Omental fat pad (tissue), 4 donors: ENCODE results near the gene SH3GL3. TPM values are rescaled to one million over a fixed set of nuclear protein-coding genes. Genes with fewer than 3 reads are reported as not detected.
A peak's percentile ranks its signal among the peaks of the same experiment; 100 is the strongest.

ENCODE experiments used
- ATAC-seq: fragments of 150-250 bp; one replicate; pipeline ENCODE4 v1.9.1; 2016; ENCODE audit warnings: mild to moderate bottlenecking, moderate library complexity; ENCODE audit not compliant: low FRiP score
- DNase-seq: peaks from one replicate; pipeline ENCODE4 v3.0.0-alpha.2; 2019; ENCODE audit warnings: low spot score
- CTCF ChIP-seq, 3 donors: fragments of 450-650 bp; IDR thresholded peaks; one replicate each; pipeline ENCODE4 v1.5.1; 2016 to 2017; ENCODE audit warnings: antibody characterized with exemption in 3 of 3, mild to moderate bottlenecking in 3 of 3, moderate library complexity in 2 of 3
- total RNA-seq, 4 donors: library from RNA; depleted of rRNA; stranded (reverse); fragments of >200 nt; gene quantifications; one replicate each; pipeline ENCODE4 v1.1.0, GENCODE V29; 2016

The SH3GL3 gene
- total RNA-seq, 4 donors from 2014 or later, result 0.60 to 1.8 (median 1.0) TPM; not detected in 1

- TF ChIP-seq CTCF (IDR thresholded peaks at IDR 0.05), result no peak
- DNase-seq (no peak), ATAC-seq (no peak)
Observed at GRCh38 chr15:83558146-83558545, 111.0 kb downstream of the SH3GL3 start.

- peak in 2 of 3 donors; percentile 2 to 76 for TF ChIP-seq CTCF (IDR thresholded peaks at IDR 0.05)
- no peak for DNase-seq
- peak; percentile 68 for ATAC-seq
Observed at GRCh38 chr15:83559310-83559966, 112.3 kb downstream of the SH3GL3 start.

- ATAC-seq (no peak), DNase-seq (no peak)
- TF ChIP-seq CTCF (IDR thresholded peaks at IDR 0.05), result no peak
Observed at GRCh38 chr15:83561661-83562060, 114.5 kb downstream of the SH3GL3 start.

GRCh38 chr15:83565138-83565537 lies 118.0 kb downstream of the SH3GL3 start:
- ATAC-seq (no peak), DNase-seq (no peak)
- no peak for TF ChIP-seq CTCF (IDR thresholded peaks at IDR 0.05)

- DNase-seq (no peak), ATAC-seq (no peak)
- no peak for TF ChIP-seq CTCF (IDR thresholded peaks at IDR 0.05)
Observed at GRCh38 chr15:83565553-83566159, 118.5 kb downstream of the SH3GL3 start.

- TF ChIP-seq CTCF (IDR thresholded peaks at IDR 0.05), result no peak
- ATAC-seq, result no peak
- DNase-seq, result no peak
Observed at GRCh38 chr15:83567318-83567717, 120.2 kb downstream of the SH3GL3 start.

- DNase-seq (no peak), ATAC-seq (no peak)
- TF ChIP-seq CTCF (IDR thresholded peaks at IDR 0.05), result no peak
Observed at GRCh38 chr15:83569341-83569740, 122.2 kb downstream of the SH3GL3 start.
